SHP77 (cell line): ENCODE data around the gene STX11.
"Not testable (repeated sequence)": the region's sequence is repeated elsewhere in the genome, so short reads cannot be mapped to it uniquely, and the experiment has no call there.

ENCODE experiments used
- DNase-seq, 2 experiments: peaks; one replicate each; lab custom pipeline; 2025; lab: John Stamatoyannopoulos, UW

Gene STX11

DNA sequence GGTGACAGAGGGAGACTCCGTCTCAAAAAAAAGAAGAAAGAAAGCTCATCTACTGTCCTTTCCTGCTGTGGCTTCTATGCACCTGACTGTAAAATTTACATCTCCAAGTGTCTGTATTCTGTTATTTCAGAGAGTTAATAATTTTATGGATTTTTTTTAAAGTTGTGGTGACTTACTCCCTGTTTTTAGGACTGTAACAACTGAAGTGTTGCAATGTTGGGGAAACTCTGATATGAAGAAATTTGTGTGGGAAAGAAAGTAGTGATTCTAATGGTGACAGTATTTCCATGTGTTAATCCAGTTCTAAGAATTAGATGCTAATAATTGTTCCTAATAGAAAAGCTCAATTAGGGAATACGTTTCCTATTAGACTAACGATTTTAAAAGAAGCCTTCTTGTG is 27.4 kb downstream of the STX11 start:
- DNase-seq: no peak

GRCh38 chr6:144178323-144178722 is 28.0 kb downstream of the STX11 start:
- no peak for DNase-seq

- no peak for DNase-seq
Measured at GRCh38 chr6:144179237-144179636, 28.9 kb downstream of the STX11 start.

DNA sequence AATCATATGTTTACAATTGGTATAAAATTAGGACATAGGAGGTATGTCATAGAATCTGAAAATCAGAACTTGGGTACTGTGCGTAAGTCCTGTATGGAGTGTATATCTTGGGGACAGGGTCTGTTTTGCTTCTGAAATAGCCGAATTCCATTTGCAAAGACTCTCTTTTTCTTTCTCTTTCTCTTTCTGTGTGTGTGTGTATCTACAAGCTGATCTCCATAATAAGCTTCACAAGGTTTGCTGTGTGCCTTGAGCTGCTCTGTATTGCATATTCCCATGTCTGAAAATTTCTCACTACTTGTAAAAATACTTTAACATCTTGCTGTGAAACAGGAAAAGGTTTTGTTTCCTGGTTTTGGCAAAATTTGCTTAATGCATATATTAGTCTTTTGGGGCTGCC is 29.5 kb downstream of the STX11 start:
- DNase-seq: no peak

- not testable (repeated sequence) for DNase-seq
Measured at GRCh38 chr6:144180354-144180753, 30.0 kb downstream of the STX11 start.

DNA sequence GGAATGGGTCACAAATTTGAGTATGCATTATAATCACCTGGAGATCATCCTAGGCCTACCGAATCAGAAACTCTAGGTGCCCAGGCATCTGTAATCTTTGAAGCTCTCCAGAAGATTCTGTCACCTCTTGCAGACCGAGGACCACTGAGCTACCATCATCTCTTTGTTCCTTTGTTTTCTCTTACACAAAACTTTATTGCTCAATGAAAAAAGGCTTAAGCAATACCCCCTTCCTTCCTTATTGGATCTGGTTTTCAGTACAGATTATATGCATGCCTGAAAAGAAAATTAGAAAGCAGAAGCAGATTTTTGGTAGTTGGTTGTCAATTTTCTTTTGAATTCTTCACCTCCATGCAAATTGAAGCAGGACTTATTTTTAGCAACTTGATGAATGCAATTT is 31.3 kb downstream of the STX11 start:
- DNase-seq: no peak

GRCh38 chr6:144184186-144184585 is 33.9 kb downstream of the STX11 start:
- not testable (repeated sequence) for DNase-seq

- no peak for DNase-seq
Measured at GRCh38 chr6:144185133-144185836, 35.0 kb downstream of the STX11 start.

- no peak for DNase-seq
Measured at GRCh38 chr6:144186817-144187625, 36.7 kb downstream of the STX11 start.

GRCh38 chr6:144189351-144189750 is 39.0 kb downstream of the STX11 start:
- no peak for DNase-seq

- no peak for DNase-seq
Measured at GRCh38 chr6:144190080-144190479, 39.8 kb downstream of the STX11 start.

- DNase-seq: no peak
Measured at GRCh38 chr6:144190593-144190992, 40.3 kb downstream of the STX11 start.

- DNase-seq: no peak
Measured at GRCh38 chr6:144193181-144193580, 42.9 kb downstream of the STX11 start.

GRCh38 chr6:144194293-144194810 is 44.0 kb downstream of the STX11 start:
- DNase-seq: no peak

- no peak for DNase-seq
Measured at GRCh38 chr6:144195671-144196270, 45.5 kb downstream of the STX11 start.

DNA sequence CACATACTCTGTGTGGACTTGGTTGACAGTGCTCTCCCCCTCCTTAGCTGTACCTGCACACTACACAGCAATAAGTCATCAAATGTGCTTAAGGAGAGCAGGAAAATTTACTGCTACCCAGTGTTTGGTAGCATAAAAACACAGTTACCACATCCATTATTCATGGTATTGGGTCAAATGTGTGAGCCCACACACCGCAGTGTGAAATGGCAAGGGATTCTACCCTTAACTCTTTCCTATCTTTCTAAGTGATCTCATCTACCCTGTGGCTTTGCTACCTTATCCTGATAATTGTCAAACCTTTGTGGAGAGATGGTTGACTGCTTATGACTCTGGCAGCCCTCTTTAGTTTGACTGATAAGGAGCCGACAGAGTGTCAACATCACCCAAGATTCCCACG is 47.6 kb downstream of the STX11 start:
- DNase-seq: no peak

GRCh38 chr6:144202879-144203468 is 52.7 kb downstream of the STX11 start:
- no peak for DNase-seq

- DNase-seq: no peak
Measured at GRCh38 chr6:144211160-144211559, 60.8 kb downstream of the STX11 start.

DNA sequence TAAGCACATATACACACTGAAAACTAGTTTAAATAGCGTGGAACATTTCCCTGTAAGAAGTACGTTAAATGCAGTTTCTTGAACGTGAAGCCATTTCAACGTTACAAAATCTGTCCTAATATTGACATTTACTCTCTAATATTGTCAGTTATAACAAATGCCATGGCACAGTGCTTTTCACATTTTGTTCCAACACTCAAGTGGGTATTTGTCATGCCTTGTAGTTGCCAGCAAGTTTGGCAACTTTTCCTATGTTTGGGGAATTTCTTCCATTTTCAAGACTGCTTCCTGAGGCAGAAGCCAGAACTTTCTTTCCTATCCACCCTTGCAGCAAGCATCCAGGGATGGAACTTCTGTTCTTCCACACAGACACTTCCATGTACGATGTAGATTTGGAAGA is 63.0 kb downstream of the STX11 start:
- DNase-seq: no peak

- DNase-seq: no peak
Measured at GRCh38 chr6:144214029-144214428, 63.7 kb downstream of the STX11 start.

DNA sequence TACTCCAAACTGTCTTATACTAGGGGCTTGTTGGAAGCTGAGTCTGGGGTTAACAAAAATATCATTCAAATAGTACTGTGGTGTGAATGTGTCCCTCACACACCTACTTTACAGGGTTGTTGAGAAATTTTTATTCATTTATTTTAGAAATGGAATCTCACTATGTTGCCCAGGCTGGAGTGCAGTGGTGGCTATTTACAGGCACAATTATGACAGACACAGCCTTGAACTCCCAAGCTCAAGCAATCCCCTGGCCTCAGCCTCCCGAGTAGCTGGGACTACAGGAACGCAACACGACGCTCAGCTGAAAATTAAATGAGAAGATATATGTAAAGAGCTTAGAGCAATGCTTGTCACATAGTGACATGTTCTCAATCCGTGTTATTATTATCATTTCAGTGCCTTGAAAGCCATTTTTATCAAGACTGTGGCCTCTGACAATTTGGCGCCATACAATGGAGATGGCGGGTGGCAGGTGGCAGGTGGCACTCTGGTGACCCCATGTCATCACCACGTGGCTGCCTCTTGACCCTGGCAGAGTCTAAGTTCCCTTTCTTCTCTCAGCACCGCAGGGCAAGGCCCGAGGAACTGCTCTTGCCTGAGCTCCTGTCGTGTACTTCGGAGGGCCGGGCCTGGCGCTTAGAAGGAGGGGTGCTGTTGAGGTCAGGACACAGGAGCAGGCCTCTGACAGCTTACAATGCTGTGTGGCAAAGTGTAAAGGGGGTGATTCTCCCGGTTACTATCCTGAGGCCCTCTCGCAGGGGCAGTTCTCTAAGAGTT is 64.5 kb downstream of the STX11 start:
- no peak for DNase-seq
